ENCODE data around the gene OR2Y1. TPM values are rescaled to one million over a fixed set of nuclear protein-coding genes. Genes with fewer than 3 reads are reported as not detected.

OR2Y1 gene
- total and polyA plus RNA-seq, 10 donors = not detected

GRCh38 chr5:180689775-180690174, 50.1 kb downstream of the OR2Y1 start:
- H3K4me1 ChIP-seq = peaks cover 0 to 13% (median 0%) of the 10 kb centered on the region in 6 donors
- intact Hi-C loops (cut with DNase I; ENCODE audit: low total_unique reads) = no loop called here
- TF ChIP-seq POLR2A (IDR thresholded peaks at IDR 0.05) (no peak), POLR2AphosphoS5 (IDR thresholded peaks at IDR 0.05) (no peak)
- TF ChIP-seq, protein P1, sequence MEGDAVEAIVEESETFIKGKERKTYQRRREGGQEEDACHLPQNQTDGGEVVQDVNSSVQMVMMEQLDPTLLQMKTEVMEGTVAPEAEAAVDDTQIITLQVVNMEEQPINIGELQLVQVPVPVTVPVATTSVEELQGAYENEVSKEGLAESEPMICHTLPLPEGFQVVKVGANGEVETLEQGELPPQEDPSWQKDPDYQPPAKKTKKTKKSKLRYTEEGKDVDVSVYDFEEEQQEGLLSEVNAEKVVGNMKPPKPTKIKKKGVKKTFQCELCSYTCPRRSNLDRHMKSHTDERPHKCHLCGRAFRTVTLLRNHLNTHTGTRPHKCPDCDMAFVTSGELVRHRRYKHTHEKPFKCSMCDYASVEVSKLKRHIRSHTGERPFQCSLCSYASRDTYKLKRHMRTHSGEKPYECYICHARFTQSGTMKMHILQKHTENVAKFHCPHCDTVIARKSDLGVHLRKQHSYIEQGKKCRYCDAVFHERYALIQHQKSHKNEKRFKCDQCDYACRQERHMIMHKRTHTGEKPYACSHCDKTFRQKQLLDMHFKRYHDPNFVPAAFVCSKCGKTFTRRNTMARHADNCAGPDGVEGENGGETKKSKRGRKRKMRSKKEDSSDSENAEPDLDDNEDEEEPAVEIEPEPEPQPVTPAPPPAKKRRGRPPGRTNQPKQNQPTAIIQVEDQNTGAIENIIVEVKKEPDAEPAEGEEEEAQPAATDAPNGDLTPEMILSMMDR (IDR thresholded peaks at IDR 0.05 in 8 of 11, conservative IDR thresholded peaks at IDR 0.05 in 3 of 11) = no peak
- H3K9me3 ChIP-seq = no peaks in the 10 kb centered on the region
- H3K27me3 ChIP-seq (replicated peaks in 1 of 7) = peaks cover 0 to 18% (median 5%) of the 10 kb centered on the region in 7 donors
- H3K36me3 ChIP-seq = no peaks in the 10 kb centered on the region
- H3K4me3 ChIP-seq = no peak overlapping the region
- DNase-seq = no peak
- 72 to 83% (median 76%) methylated on average over 7 of the region's 7 CpGs for WGBS, 5 donors
- peak overlapping the region in 4 of 8 donors; percentile 39 to 70 (median 50) for H3K27ac ChIP-seq

Small RNAs within 50 kb of the gene (small RNA-seq; reads per million reads assigned to genes)
- gene RNU1-17P = 0 reads per million in 4 donors

Other genes starting within 250 kb of the OR2Y1 start
- gene CNOT6, start 245.7 kb downstream of the OR2Y1 start, total RNA-seq = 10 to 100 TPM; 17.9 to 26.5 (median 24.7) TPM
- gene CNOT6, start 245.7 kb downstream of the OR2Y1 start, polyA plus RNA-seq = 1 to 10 TPM; 5.5 to 9.0 (median 6.0) TPM
- gene SCGB3A1, start 148.6 kb downstream of the OR2Y1 start, total RNA-seq = 10 to 100 TPM in 1 of 7 donors, 1 to 10 TPM in 5, not detected in 1; 2.1 to 12.1 (median 6.5) TPM
- 1 to 10 TPM; 1.7 to 9.5 (median 9.3) TPM for gene SCGB3A1, start 148.6 kb downstream of the OR2Y1 start, polyA plus RNA-seq
- 10 to 100 TPM; 20.7 to 61.4 (median 39.9) TPM for gene FLT4, start 90.5 kb downstream of the OR2Y1 start, total RNA-seq
- 10 to 100 TPM in 1 of 3 donors, 1 to 10 TPM in 2; 3.5 to 19.4 (median 4.6) TPM for gene FLT4, start 90.5 kb downstream of the OR2Y1 start, polyA plus RNA-seq
- 100 to 1,000 TPM; 182 to 270 (median 252) TPM for gene MGAT1, start 62.7 kb upstream of the OR2Y1 start, total RNA-seq
- gene MGAT1, start 62.7 kb upstream of the OR2Y1 start, polyA plus RNA-seq = 100 to 1,000 TPM in 1 of 3 donors, 10 to 100 TPM in 2; 61.2 to 164 (median 74.9) TPM
- 10 to 100 TPM; 26.0 to 31.5 (median 28.5) TPM for gene ZFP62, start 121.2 kb upstream of the OR2Y1 start, total RNA-seq
- 10 to 100 TPM; 20.2 to 27.2 (median 22.0) TPM for gene ZFP62, start 121.2 kb upstream of the OR2Y1 start, polyA plus RNA-seq
- 1 to 10 TPM; 1.8 to 7.9 (median 5.2) TPM for gene BTNL8, start 159.1 kb upstream of the OR2Y1 start, total RNA-seq
- gene BTNL8, start 159.1 kb upstream of the OR2Y1 start, polyA plus RNA-seq = under 1 TPM; 0.42 to 0.67 (median 0.58) TPM
- gene BTNL3, start 248.8 kb upstream of the OR2Y1 start, total RNA-seq = 1 to 10 TPM in 3 of 7 donors, under 1 TPM in 2, not detected in 2; 0.37 to 2.4 (median 1.0) TPM
- under 1 TPM; 0.09 to 0.13 (median 0.13) TPM for gene BTNL3, start 248.8 kb upstream of the OR2Y1 start, polyA plus RNA-seq

All from spleen (tissue), 11 donors.